HEK293 (cell line): ENCODE results near the gene RAB22A.

Experiments used
- CTCF ChIA-PET: fragments of 350-600 bp; formaldehyde crosslinking; extraction: SDS; loops from one replicate; lab custom pipeline; 2021; ENCODE audit warnings: antibody characterized with exemption; lab: Yijun Ruan, JAX
- POLR2A ChIA-PET: fragments of 300-600 bp; formaldehyde crosslinking; extraction: SDS; loops from one replicate; lab custom pipeline; 2020; ENCODE audit warnings: antibody characterized with exemption, inconsistent platforms; lab: Yijun Ruan, JAX
- H3K27ac ChIP-seq: fragments of 200-500 bp; sonication (Bioruptor generic); 2 replicates; pipeline ENCODE4 v1.5.1; 2014; ENCODE audit warnings: low read depth, low read length, control low read depth, inconsistent platforms; ENCODE audit errors: extremely low read depth
- H3K36me3 ChIP-seq, 2 experiments: fragments of 200-500 bp in 1 of 2; sonication (Bioruptor generic) in 1 of 2; 1 replicate in 1 of 2; 2 replicates in 1 of 2; pipeline ENCODE4 v1.5.1; 2014 to 2017; ENCODE audit warnings: inconsistent platforms in 2 of 2, low read length in 2 of 2; ENCODE audit not compliant: control insufficient read depth in 2 of 2, insufficient read depth in 1 of 2
- H3K4me1 ChIP-seq: fragments of 200-500 bp; sonication (Bioruptor generic); 2 replicates; pipeline ENCODE4 v1.5.1; 2014; ENCODE audit warnings: mild to moderate bottlenecking, low read length, inconsistent platforms; ENCODE audit not compliant: control insufficient read depth, insufficient read depth
- H3K4me3 ChIP-seq: 2 replicates; pipeline ENCODE4 v1.5.1; 2011; ENCODE audit warnings: low read depth, mild to moderate bottlenecking, control low read depth, low read length, moderate library complexity
- H3K9me3 ChIP-seq: fragments of 200-500 bp; sonication (Bioruptor generic); 2 replicates; pipeline ENCODE4 v1.5.1; 2014; ENCODE audit warnings: low read depth, low read length, inconsistent platforms; ENCODE audit not compliant: control insufficient read depth, insufficient read depth
- EGR2 ChIP-seq: fragments of 450-650 bp; formaldehyde crosslinking; IDR thresholded peaks from 2 replicates; pipeline ENCODE4 v1.5.1; 2016; ENCODE audit warnings: low read depth, missing biosample characterization, missing genetic modification characterization
- GLI2 ChIP-seq: fragments of 450-650 bp; formaldehyde crosslinking; IDR thresholded peaks from 2 replicates; pipeline ENCODE4; 2017; ENCODE audit warnings: missing biosample characterization, missing genetic modification characterization, low read depth, borderline replicate concordance
- PRDM10 ChIP-seq: fragments of 450-650 bp; formaldehyde crosslinking; IDR thresholded peaks from 2 replicates; pipeline ENCODE4 v1.5.1; 2016; ENCODE audit warnings: missing biosample characterization, missing genetic modification characterization
- PRDM4 ChIP-seq: fragments of 450-650 bp; formaldehyde crosslinking; IDR thresholded peaks from 2 replicates; pipeline ENCODE4 v1.5.1; 2017; ENCODE audit warnings: missing biosample characterization, missing genetic modification characterization
- REST ChIP-seq: fragments of 450-650 bp; formaldehyde crosslinking; IDR thresholded peaks from 2 replicates; pipeline ENCODE4 v1.5.1; 2016; ENCODE audit warnings: missing biosample characterization, missing genetic modification characterization
- YY2 ChIP-seq: fragments of 450-650 bp; formaldehyde crosslinking; IDR thresholded peaks from 2 replicates; pipeline ENCODE4 v1.5.1; 2016; ENCODE audit warnings: missing biosample characterization, missing genetic modification characterization
- ZBTB49 ChIP-seq: fragments of 450-650 bp; formaldehyde crosslinking; IDR thresholded peaks from 2 replicates; pipeline ENCODE4 v1.5.1; 2016; ENCODE audit warnings: missing biosample characterization, missing genetic modification characterization, low read depth
- ZFHX2 ChIP-seq: fragments of 450-650 bp; formaldehyde crosslinking; conservative IDR thresholded peaks from 2 replicates; pipeline ENCODE4 v1.5.1; 2016; ENCODE audit warnings: missing biosample characterization, missing genetic modification characterization
- ZFP69B ChIP-seq: fragments of 450-650 bp; formaldehyde crosslinking; IDR thresholded peaks from 2 replicates; pipeline ENCODE4 v1.5.1; 2016; ENCODE audit warnings: missing biosample characterization, missing genetic modification characterization
- ZNF16 ChIP-seq: fragments of 450-650 bp; formaldehyde crosslinking; IDR thresholded peaks from 2 replicates; pipeline ENCODE4 v1.5.1; 2016; ENCODE audit warnings: low read depth, missing biosample characterization, missing genetic modification characterization
- ZNF2 ChIP-seq: fragments of 450-650 bp; formaldehyde crosslinking; IDR thresholded peaks from 2 replicates; pipeline ENCODE4 v1.5.1; 2016; ENCODE audit warnings: missing biosample characterization, missing genetic modification characterization
- ZNF221 ChIP-seq: fragments of 450-650 bp; formaldehyde crosslinking; IDR thresholded peaks from 2 replicates; pipeline ENCODE4 v1.5.1; 2017; ENCODE audit warnings: missing biosample characterization, missing genetic modification characterization, borderline replicate concordance
- ZNF248 ChIP-seq: fragments of 450-650 bp; formaldehyde crosslinking; IDR thresholded peaks from 2 replicates; pipeline ENCODE4 v1.5.1; 2017; ENCODE audit warnings: missing biosample characterization, missing genetic modification characterization
- ZNF274 ChIP-seq, 2 experiments: fragments of 200-500 bp in 1 of 2; fragments of 450-650 bp in 1 of 2; sonication (Bioruptor generic) in 1 of 2; formaldehyde crosslinking in 1 of 2; IDR thresholded peaks; 2 replicates each; pipeline versions ENCODE4 v1.5.1 to v1.6.1; 2014 to 2016; ENCODE audit warnings: borderline replicate concordance in 1 of 2, inconsistent platforms in 1 of 2, low read length in 1 of 2, missing biosample characterization in 1 of 2, missing genetic modification characterization in 1 of 2
- ZNF398 ChIP-seq: fragments of 450-650 bp; formaldehyde crosslinking; IDR thresholded peaks from 2 replicates; pipeline ENCODE4 v1.5.1; 2017; ENCODE audit warnings: missing biosample characterization, missing genetic modification characterization
- ZNF416 ChIP-seq: fragments of 450-650 bp; formaldehyde crosslinking; IDR thresholded peaks from 2 replicates; pipeline ENCODE4 v1.5.1; 2016; ENCODE audit warnings: missing biosample characterization, missing genetic modification characterization
- ZNF623 ChIP-seq: fragments of 450-650 bp; formaldehyde crosslinking; IDR thresholded peaks from 2 replicates; pipeline ENCODE4 v1.5.1; 2016; ENCODE audit warnings: missing biosample characterization, missing genetic modification characterization
- ZNF654 ChIP-seq: fragments of 450-650 bp; formaldehyde crosslinking; IDR thresholded peaks from 2 replicates; pipeline ENCODE4 v1.5.1; 2016; ENCODE audit warnings: low read depth, missing biosample characterization, missing genetic modification characterization
- ZSCAN16 ChIP-seq: fragments of 450-650 bp; formaldehyde crosslinking; IDR thresholded peaks from 2 replicates; pipeline ENCODE4 v1.5.1; 2016; ENCODE audit warnings: missing biosample characterization, missing genetic modification characterization

The RAB22A gene

GRCh38 chr20:58305061-58305460 is 4.5 kb upstream of the RAB22A start:
- ChIA-PET CTCF (interaction anchor here (0.7 kb wide), 1 partner anchor 9 kb away, joined by 4 read pairs; no protein-coding TSS in a partner anchor), POLR2A (no interaction called here)
- H3K9me3 ChIP-seq: no peaks in the 10 kb centered on the region
- TF ChIP-seq ZNF416 (no peak), ZNF248 (tag by site-specific recombination) (no peak), ZFP69B (no peak), YY2 (tag by site-specific recombination) (no peak), GLI2 (no peak), ZSCAN16 (tag by site-specific recombination) (no peak), ZNF654 (no peak), ZNF221 (no peak), ZNF2 (tag by site-specific recombination) (no peak), EGR2 (tag by site-specific recombination) (no peak), ZNF398 (tag by site-specific recombination) (no peak), ZBTB49 (tag by site-specific recombination) (no peak), ZNF16 (tag by site-specific recombination) (no peak), REST (tag by site-specific recombination) (no peak)
- H3K4me1 ChIP-seq: no peaks in the 10 kb centered on the region
- peaks cover 0 to 5% of the 10 kb centered on the region in 2 experiments; a peak in 1 of 3 replicates for H3K36me3 ChIP-seq
- no peak overlapping the region for H3K4me3 ChIP-seq
- H3K27ac ChIP-seq: no peak overlapping the region

- Histone ChIP-seq H3K4me1 (peaks cover 3% of the 10 kb centered on the region; the same call in 1 of the 2 replicates), H3K27ac (no peak overlapping the region), H3K4me3 (no peak overlapping the region), H3K36me3 (peaks cover 0 to 3% of the 10 kb centered on the region in 2 experiments; a peak in 1 of 3 replicates), H3K9me3 (no peaks in the 10 kb centered on the region)
- ChIA-PET POLR2A (no interaction called here), CTCF (interaction anchor here (0.7 kb wide), 1 partner anchor 68 kb away, joined by 3 read pairs; no protein-coding TSS in a partner anchor)
- TF ChIP-seq PRDM10 (peak; percentile 63), ZFHX2 (tag by site-specific recombination) (0 out of 2 replicates have a peak, but pooled peaks have one; percentile 27), ZNF274 (IDR thresholded peaks at IDR 0.05; ENCODE audit: low read length) (no peak), ZNF274 (tag by site-specific recombination; IDR thresholded peaks at IDR 0.05; ENCODE audit: borderline replicate concordance) (no peak), PRDM4 (tag by site-specific recombination) (no peak), ZNF623 (tag by site-specific recombination) (peak; percentile 60; the same call in 1 of the 2 replicates)
These were observed 2.9 kb upstream of the RAB22A start for GRCh38 chr20:58306421-58307261.
